Ishikawa (cell line): ENCODE data around the gene PNLIPRP2.

Experiments
- CEBPB ChIP-seq: IDR thresholded peaks from 2 replicates; pipeline ENCODE4 v1.6.1; 2012
- CREB1 ChIP-seq: IDR thresholded peaks from 2 replicates; pipeline ENCODE4 v1.6.1; 2012; ENCODE audit warnings: low read depth
- EGR1 ChIP-seq: IDR thresholded peaks from 2 replicates; pipeline ENCODE4 v1.6.1; 2012
- EP300 ChIP-seq: IDR thresholded peaks from 2 replicates; pipeline ENCODE4 v1.6.1; 2012; ENCODE audit warnings: borderline replicate concordance
- FOXM1 ChIP-seq: IDR thresholded peaks from 2 replicates; pipeline ENCODE4 v1.6.1; 2012; ENCODE audit warnings: low read depth, borderline replicate concordance
- NFIC ChIP-seq: IDR thresholded peaks from 2 replicates; pipeline ENCODE4 v1.6.1; 2012
- RAD21 ChIP-seq: IDR thresholded peaks from 2 replicates; pipeline ENCODE4 v1.6.1; 2012; ENCODE audit warnings: low read depth
- REST ChIP-seq: IDR thresholded peaks from 2 replicates; pipeline ENCODE4 v1.6.1; 2012; ENCODE audit warnings: low read depth, mild to moderate bottlenecking
- TAF1 ChIP-seq: IDR thresholded peaks from 2 replicates; pipeline ENCODE4 v1.6.1; 2012; ENCODE audit warnings: low read depth, mild to moderate bottlenecking
- TCF12 ChIP-seq: IDR thresholded peaks from 2 replicates; pipeline ENCODE4 v1.6.1; 2012; ENCODE audit warnings: low read depth
- TEAD4 ChIP-seq: IDR thresholded peaks from 2 replicates; pipeline ENCODE4 v1.6.1; 2012
- YY1 ChIP-seq: IDR thresholded peaks from 2 replicates; pipeline ENCODE4 v1.6.1; 2012; ENCODE audit warnings: low read depth
- ZBTB7A ChIP-seq: IDR thresholded peaks from 2 replicates; pipeline ENCODE4 v1.6.1; 2012; ENCODE audit warnings: low read depth
- TF ChIP-seq, protein P1 (sequence below): IDR thresholded peaks from 2 replicates; pipeline ENCODE4 v1.6.1; 2012
- TF ChIP-seq, protein P2 (sequence below): IDR thresholded peaks from 2 replicates; pipeline ENCODE4 v1.6.1; 2012

The PNLIPRP2 gene

GRCh38 chr10:116598329-116598728 lies 22.4 kb upstream of the PNLIPRP2 start:
- TF ChIP-seq EP300 (no peak), TEAD4 (no peak), ZBTB7A (no peak), FOXM1 (no peak), NFIC (no peak), RAD21 (no peak), TCF12 (no peak), YY1 (no peak), CREB1 (no peak), REST (no peak), EGR1 (no peak), TAF1 (no peak), CEBPB (no peak)
- TF ChIP-seq, protein P1, sequence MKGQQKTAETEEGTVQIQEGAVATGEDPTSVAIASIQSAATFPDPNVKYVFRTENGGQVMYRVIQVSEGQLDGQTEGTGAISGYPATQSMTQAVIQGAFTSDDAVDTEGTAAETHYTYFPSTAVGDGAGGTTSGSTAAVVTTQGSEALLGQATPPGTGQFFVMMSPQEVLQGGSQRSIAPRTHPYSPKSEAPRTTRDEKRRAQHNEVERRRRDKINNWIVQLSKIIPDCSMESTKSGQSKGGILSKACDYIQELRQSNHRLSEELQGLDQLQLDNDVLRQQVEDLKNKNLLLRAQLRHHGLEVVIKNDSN: no peak
- TF ChIP-seq, protein P2, sequence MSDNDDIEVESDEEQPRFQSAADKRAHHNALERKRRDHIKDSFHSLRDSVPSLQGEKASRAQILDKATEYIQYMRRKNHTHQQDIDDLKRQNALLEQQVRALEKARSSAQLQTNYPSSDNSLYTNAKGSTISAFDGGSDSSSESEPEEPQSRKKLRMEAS: no peak

DNA sequence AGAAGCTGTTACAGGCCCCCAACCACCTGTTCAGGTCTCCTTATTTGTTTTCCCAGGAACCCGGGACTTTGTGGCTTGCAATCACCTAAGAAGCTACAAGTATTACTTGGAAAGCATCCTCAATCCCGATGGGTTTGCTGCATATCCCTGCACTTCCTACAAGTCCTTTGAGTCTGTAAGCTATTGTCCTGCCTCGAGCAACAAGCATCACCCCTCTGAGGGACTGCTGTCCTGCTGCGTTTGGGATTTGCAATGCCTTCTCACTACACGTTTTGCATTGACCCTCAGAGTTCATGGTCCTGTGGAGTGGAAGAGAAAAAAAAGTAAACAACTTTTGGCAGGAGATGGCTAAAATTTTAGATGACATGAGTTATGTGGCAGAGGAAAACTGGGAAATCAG lies 20.8 kb upstream of the PNLIPRP2 start:
- no peak for TF ChIP-seq ZBTB7A
- no peak for TF ChIP-seq FOXM1
- no peak for TF ChIP-seq CREB1
- no peak for TF ChIP-seq EGR1
- no peak for TF ChIP-seq REST

- no peak for TF ChIP-seq REST
- no peak for TF ChIP-seq TCF12
- no peak for TF ChIP-seq YY1
Observed at GRCh38 chr10:116602648-116603400, 17.9 kb upstream of the PNLIPRP2 start.

- TF ChIP-seq NFIC (no peak), RAD21 (no peak), EGR1 (no peak), REST (no peak), FOXM1 (no peak), TCF12 (no peak), YY1 (no peak), EP300 (no peak), TEAD4 (no peak), CREB1 (no peak), ZBTB7A (no peak), CEBPB (no peak), TAF1 (no peak)
- TF ChIP-seq, protein P2: no peak
- TF ChIP-seq, protein P1: no peak
Observed at GRCh38 chr10:116606061-116606483, 14.7 kb upstream of the PNLIPRP2 start.
